DND-41 (cell line): ENCODE data around the gene STAT4.
"Not testable (repeated sequence)": the region's sequence is repeated elsewhere in the genome, so short reads cannot be mapped to it uniquely, and the experiment has no call there.

ENCODE experiments used
- ATAC-seq: fragments of 200-7000 bp; cut with Tn5 transposase; 3 replicates; pipeline ENCODE4 v1.9.1; 2021; ENCODE audit warnings: low read depth; ENCODE audit not compliant: insufficient read depth
- DNase-seq: peaks from one replicate; pipeline ENCODE4 v3.0.0-alpha.2; 2020
- H2AFZ ChIP-seq: 2 replicates; pipeline ENCODE4 v1.6.0; 2012; ENCODE audit warnings: low read depth, low read length
- H3K27ac ChIP-seq: 2 replicates; pipeline ENCODE4 v1.5.1; 2012; ENCODE audit warnings: low read length, inconsistent platforms
- H3K27me3 ChIP-seq: fragments of 200-600 bp; sonication (generic); 2 replicates; pipeline ENCODE4 v1.6.0; 2012; ENCODE audit warnings: low read length, mild to moderate bottlenecking, inconsistent platforms; ENCODE audit not compliant: insufficient read depth, poor library complexity
- H3K36me3 ChIP-seq: 2 replicates; pipeline ENCODE4 v1.5.1; 2012; ENCODE audit warnings: low read length, inconsistent platforms; ENCODE audit not compliant: insufficient read depth
- H3K4me1 ChIP-seq: 2 replicates; pipeline ENCODE4 v1.5.1; 2012; ENCODE audit warnings: mild to moderate bottlenecking, low read length; ENCODE audit not compliant: insufficient read depth
- H3K4me2 ChIP-seq: 2 replicates; pipeline ENCODE4 v1.6.0; 2012; ENCODE audit warnings: mild to moderate bottlenecking, moderate library complexity, low read length, inconsistent platforms; ENCODE audit not compliant: insufficient read depth
- H3K4me3 ChIP-seq, 2 experiments: fragments of 200-600 bp in 1 of 2; shearing (Covaris generic) in 1 of 2; 2 replicates each; pipeline ENCODE4 v1.5.1; 2012 to 2016; ENCODE audit warnings: inconsistent platforms in 2 of 2, low read length in 2 of 2, mild to moderate bottlenecking in 2 of 2, low read depth in 1 of 2, moderate library complexity in 1 of 2
- H3K79me2 ChIP-seq: 2 replicates; pipeline ENCODE4 v1.6.0; 2012; ENCODE audit warnings: low read length, inconsistent platforms; ENCODE audit not compliant: insufficient read depth
- H3K9ac ChIP-seq: 2 replicates; pipeline ENCODE4 v1.6.0; 2012; ENCODE audit warnings: low read depth, mild to moderate bottlenecking, inconsistent platforms, low read length, moderate library complexity
- H3K9me3 ChIP-seq: 2 replicates; pipeline ENCODE4 v1.5.1; 2012; ENCODE audit warnings: low read length, moderate library complexity, mild to moderate bottlenecking, inconsistent platforms; ENCODE audit not compliant: insufficient read depth, severe bottlenecking
- H4K20me1 ChIP-seq: 2 replicates; pipeline ENCODE4 v1.6.0; 2012; ENCODE audit warnings: low read length; ENCODE audit not compliant: insufficient read depth
- CTCF ChIP-seq: IDR thresholded peaks from 2 replicates; pipeline ENCODE4 v1.5.1; 2012; ENCODE audit warnings: borderline replicate concordance, low read length, moderate library complexity, mild to moderate bottlenecking; ENCODE audit not compliant: poor library complexity, severe bottlenecking; ENCODE audit errors: extremely low read depth
- EZH2 ChIP-seq: IDR thresholded peaks from 3 replicates; pipeline ENCODE4 v1.6.1; 2012; ENCODE audit warnings: borderline replicate concordance, low read depth, mild to moderate bottlenecking, moderate library complexity, low read length, inconsistent platforms; ENCODE audit not compliant: severe bottlenecking

STAT4 gene

GRCh38 chr2:190996338-190996946 is 154.4 kb downstream of the STAT4 start:
- DNase-seq = peak; percentile 52
- no peak for TF ChIP-seq EZH2
- peak; percentile 75 for TF ChIP-seq CTCF
- H3K9me3 ChIP-seq = no peaks in the 10 kb centered on the region
- peak; percentile 95 for ATAC-seq
- no peak overlapping the region for H2AFZ ChIP-seq
- no peak overlapping the region for H3K4me3 ChIP-seq
- no peak overlapping the region for H3K9ac ChIP-seq
- H3K4me2 ChIP-seq = no peak overlapping the region
- H3K4me1 ChIP-seq = no peaks in the 10 kb centered on the region
- H3K79me2 ChIP-seq = no peaks in the 10 kb centered on the region
- H3K27me3 ChIP-seq = no peaks in the 10 kb centered on the region
- peaks cover 93% of the 10 kb centered on the region for H3K36me3 ChIP-seq
- no peak overlapping the region for H3K27ac ChIP-seq
- H4K20me1 ChIP-seq = no peaks in the 10 kb centered on the region

DNA sequence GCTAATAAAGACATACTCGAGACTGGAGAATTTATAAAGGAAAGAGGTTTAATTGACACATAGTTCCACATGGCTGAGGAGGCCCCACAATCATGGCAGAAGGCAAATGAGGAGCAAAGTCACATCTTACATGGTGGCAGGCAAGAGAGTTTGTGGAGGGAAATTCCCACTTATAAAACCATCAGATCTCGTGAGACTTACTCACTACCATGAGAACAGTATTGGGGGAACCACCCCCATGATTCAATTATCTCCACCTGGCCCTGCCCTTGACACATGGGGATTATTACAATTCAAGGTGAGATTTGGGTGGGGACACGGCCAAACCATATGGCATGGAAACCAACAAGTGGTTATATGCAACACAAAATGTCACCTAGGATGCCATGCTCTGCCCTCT is 155.5 kb downstream of the STAT4 start:
- H3K4me1 ChIP-seq, H3K4me2 ChIP-seq, H3K4me3 ChIP-seq, H4K20me1 ChIP-seq, H3K9me3 ChIP-seq, H3K9ac ChIP-seq, H3K79me2 ChIP-seq, H2AFZ ChIP-seq, ATAC-seq, H3K27me3 ChIP-seq, H3K27ac ChIP-seq, DNase-seq: not testable (repeated sequence)
- peaks cover 93% of the 10 kb centered on the region for H3K36me3 ChIP-seq

- Histone ChIP-seq H3K4me3 (no peak overlapping the region), H3K27me3 (no peaks in the 10 kb centered on the region), H4K20me1 (no peaks in the 10 kb centered on the region), H3K79me2 (no peaks in the 10 kb centered on the region), H3K4me2 (no peak overlapping the region), H3K9ac (no peak overlapping the region), H3K4me1 (no peaks in the 10 kb centered on the region), H3K9me3 (no peaks in the 10 kb centered on the region), H2AFZ (no peak overlapping the region), H3K36me3 (peaks cover 92% of the 10 kb centered on the region), H3K27ac (no peak overlapping the region)
- no peak for ATAC-seq
- no peak for DNase-seq
- TF ChIP-seq CTCF (no peak), EZH2 (no peak)
These were observed 156.6 kb downstream of the STAT4 start for GRCh38 chr2:190994148-190994547.

GRCh38 chr2:190993292-190993643 is 157.5 kb downstream of the STAT4 start:
- H3K4me2 ChIP-seq = no peak overlapping the region
- ATAC-seq = no peak
- H3K27ac ChIP-seq = no peak overlapping the region
- no peaks in the 10 kb centered on the region for H3K27me3 ChIP-seq
- no peak overlapping the region for H3K4me3 ChIP-seq
- no peaks in the 10 kb centered on the region for H4K20me1 ChIP-seq
- no peaks in the 10 kb centered on the region for H3K4me1 ChIP-seq
- H3K9me3 ChIP-seq = no peaks in the 10 kb centered on the region
- H3K9ac ChIP-seq = no peak overlapping the region
- DNase-seq = no peak
- no peak for TF ChIP-seq EZH2
- no peak for TF ChIP-seq CTCF
- no peaks in the 10 kb centered on the region for H3K79me2 ChIP-seq
- H2AFZ ChIP-seq = no peak overlapping the region
- H3K36me3 ChIP-seq = peaks cover 93% of the 10 kb centered on the region
